ENCODE measurements around the gene EPB41L4B.

EPB41L4B gene

DNA sequence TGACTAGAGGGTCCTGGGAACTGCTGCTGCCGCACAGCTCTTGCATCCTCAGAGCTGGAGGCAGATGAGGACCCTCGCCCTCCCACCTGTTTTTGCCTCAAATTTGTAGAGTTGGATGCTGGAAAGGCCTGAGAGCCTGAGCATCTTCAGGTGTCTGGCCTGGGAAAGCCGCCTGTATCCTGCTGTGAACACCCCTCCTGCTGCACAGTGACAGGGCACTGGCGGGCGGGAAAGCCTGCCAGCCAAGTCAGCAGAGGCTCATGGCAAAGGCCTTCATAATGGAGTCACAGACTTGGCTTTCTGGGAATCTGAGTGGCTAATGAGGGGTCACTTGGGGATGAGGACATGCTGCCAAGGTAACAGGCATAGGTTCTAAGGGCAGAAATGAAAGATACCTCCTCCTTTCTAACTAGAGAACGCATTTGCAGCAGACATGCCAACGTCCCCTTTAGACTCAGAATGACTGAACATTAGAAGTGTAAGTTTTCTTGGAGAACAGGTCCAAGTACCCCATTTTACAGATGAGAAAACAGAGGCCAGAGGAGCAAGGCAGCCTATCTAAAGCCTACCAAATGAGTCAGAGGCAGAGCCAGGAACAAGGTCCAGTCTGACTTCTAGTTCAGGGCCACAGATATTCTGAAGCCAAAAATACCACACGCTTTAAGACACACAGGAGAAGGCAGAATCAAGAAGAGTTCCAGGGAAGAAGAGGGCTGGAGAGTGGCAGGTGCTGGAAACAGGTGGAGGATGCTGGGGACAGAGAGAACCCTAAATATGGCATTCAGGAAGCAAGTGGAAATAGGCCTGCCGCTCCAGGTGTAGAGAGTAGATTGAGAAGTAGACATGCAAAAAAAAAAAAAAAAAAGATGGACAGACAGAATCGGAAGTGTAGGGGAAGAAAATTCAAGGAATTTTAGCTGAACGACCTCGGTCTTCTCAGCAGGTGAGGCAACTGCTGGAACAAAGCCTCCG lies 44.1 kb downstream of the EPB41L4B start:
- TF ChIP-seq, protein P1, sequence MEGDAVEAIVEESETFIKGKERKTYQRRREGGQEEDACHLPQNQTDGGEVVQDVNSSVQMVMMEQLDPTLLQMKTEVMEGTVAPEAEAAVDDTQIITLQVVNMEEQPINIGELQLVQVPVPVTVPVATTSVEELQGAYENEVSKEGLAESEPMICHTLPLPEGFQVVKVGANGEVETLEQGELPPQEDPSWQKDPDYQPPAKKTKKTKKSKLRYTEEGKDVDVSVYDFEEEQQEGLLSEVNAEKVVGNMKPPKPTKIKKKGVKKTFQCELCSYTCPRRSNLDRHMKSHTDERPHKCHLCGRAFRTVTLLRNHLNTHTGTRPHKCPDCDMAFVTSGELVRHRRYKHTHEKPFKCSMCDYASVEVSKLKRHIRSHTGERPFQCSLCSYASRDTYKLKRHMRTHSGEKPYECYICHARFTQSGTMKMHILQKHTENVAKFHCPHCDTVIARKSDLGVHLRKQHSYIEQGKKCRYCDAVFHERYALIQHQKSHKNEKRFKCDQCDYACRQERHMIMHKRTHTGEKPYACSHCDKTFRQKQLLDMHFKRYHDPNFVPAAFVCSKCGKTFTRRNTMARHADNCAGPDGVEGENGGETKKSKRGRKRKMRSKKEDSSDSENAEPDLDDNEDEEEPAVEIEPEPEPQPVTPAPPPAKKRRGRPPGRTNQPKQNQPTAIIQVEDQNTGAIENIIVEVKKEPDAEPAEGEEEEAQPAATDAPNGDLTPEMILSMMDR (conservative IDR thresholded peaks at IDR 0.05; ENCODE audit: low read depth, low read length), result no peak
- no peak for DNase-seq (ENCODE audit: low read depth)
- H3K4me3 ChIP-seq (ENCODE audit: low read length), result no peak overlapping the region

- H3K4me3 ChIP-seq (ENCODE audit: low read length), result no peak overlapping the region
- TF ChIP-seq, protein P1 (conservative IDR thresholded peaks at IDR 0.05; ENCODE audit: low read depth, low read length), result no peak
- DNase-seq (ENCODE audit: low read depth), result no peak
Measured at GRCh38 chr9:109274884-109275730, 45.8 kb downstream of the EPB41L4B start.

DNA sequence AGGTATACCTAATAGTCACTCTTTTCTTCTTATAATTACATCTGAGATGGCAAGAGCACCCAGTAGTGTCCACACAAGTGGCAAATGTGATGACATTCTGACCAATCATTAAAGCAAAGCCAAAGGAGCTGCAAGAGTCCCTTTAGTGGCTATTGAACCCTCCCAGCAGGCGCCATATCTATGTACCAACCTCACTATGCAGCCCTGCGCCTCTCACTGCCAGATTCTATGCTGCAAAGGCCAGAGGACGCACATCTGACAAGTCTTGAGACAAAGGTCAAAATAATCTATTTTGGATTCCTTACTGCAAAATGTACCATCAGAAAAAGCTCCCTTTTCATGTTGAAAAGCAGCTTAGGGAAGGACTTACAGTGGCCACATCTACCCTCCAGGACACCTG lies 47.0 kb downstream of the EPB41L4B start:
- no peak for DNase-seq (ENCODE audit: low read depth)
- TF ChIP-seq, protein P1 (conservative IDR thresholded peaks at IDR 0.05; ENCODE audit: low read depth, low read length), result no peak
- H3K4me3 ChIP-seq (ENCODE audit: low read length), result no peak overlapping the region

- no peak for DNase-seq (ENCODE audit: low read depth)
- TF ChIP-seq, protein P1 (conservative IDR thresholded peaks at IDR 0.05; ENCODE audit: low read depth, low read length), result no peak
- no peak overlapping the region for H3K4me3 ChIP-seq (ENCODE audit: low read length)
Measured at GRCh38 chr9:109272745-109273144, 48.1 kb downstream of the EPB41L4B start.

DNA sequence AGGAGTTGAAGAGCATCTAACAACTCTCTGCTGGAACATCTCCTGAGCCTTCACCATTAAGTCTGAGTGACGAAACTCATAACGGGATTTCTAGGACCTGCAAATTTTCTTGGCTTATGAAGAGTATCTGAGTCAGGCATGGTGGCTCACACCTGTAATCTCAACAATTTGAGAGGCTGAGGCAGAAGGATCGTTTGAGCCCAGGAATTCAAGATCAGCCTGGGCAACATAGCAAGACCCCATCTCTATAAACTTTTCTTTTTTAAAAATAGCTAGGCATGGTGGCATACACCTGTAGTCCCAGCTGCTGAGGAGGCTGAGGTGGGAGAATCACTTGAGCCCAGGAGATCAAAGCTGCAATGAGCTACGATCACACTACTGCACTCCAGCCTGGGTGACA lies 48.8 kb downstream of the EPB41L4B start:
- DNase-seq (ENCODE audit: low read depth), result no peak
- TF ChIP-seq, protein P1 (conservative IDR thresholded peaks at IDR 0.05; ENCODE audit: low read depth, low read length), result no peak

GRCh38 chr9:109270971-109271925 lies 49.6 kb downstream of the EPB41L4B start:
- H3K4me3 ChIP-seq (ENCODE audit: low read length), result no peak overlapping the region
- TF ChIP-seq, protein P1 (conservative IDR thresholded peaks at IDR 0.05; ENCODE audit: low read depth, low read length), result no peak
- DNase-seq (ENCODE audit: low read depth), result no peak

More for the DNA sequence above, 48.8 kb downstream of the EPB41L4B start:
- H3K4me3 ChIP-seq (ENCODE audit: low read length), result no peak overlapping the region

All from retinal pigment epithelial cell (primary cell).